ENCODE measurements around the gene SEMA4D. TPM values are rescaled to one million over a fixed set of nuclear protein-coding genes. Genes with fewer than 3 reads are reported as not detected.
A peak's percentile ranks its signal among the peaks of the same experiment; 100 is the strongest.

SEMA4D gene
- total RNA-seq, 3 donors from 2014 or later (not counting 1 experiment from before 2014, with no cell fraction given), result 354 to 448 (median 420) TPM

- 87% methylated on average over 8 of the region's 8 CpGs for WGBS (ENCODE audit: insufficient coverage)
- H3K9me3 ChIP-seq (ENCODE audit: control insufficient read depth, insufficient read depth, low read length), result no peaks in the 10 kb centered on the region
- H3K4me3 ChIP-seq (ENCODE audit: low read length), result no peak overlapping the region
- ATAC-seq (no peak), DNase-seq (no peak)
- Mint-ChIP-seq H3K4me1 (peaks cover 71 to 86% of the 10 kb centered on the region in 2 donors), H3K27me3 (ENCODE audit: low read depth in 2 of 2) (no peaks in the 10 kb centered on the region), H3K4me3 (no peak overlapping the region), H3K9me3 (no peaks in the 10 kb centered on the region), H3K36me3 (no peaks in the 10 kb centered on the region), H3K27ac (peak overlapping the region in 1 of 2 donors; percentile 93)
- peaks cover 18% of the 10 kb centered on the region for H3K36me3 ChIP-seq (ENCODE audit: control insufficient read depth, insufficient read depth, low read length)
- H3K27me3 ChIP-seq (ENCODE audit: control insufficient read depth, insufficient read depth, low read length), result no peaks in the 10 kb centered on the region
- TF ChIP-seq CTCF (IDR thresholded peaks at IDR 0.05), result no peak
- no peak overlapping the region for H3K27ac ChIP-seq (ENCODE audit: low read length)
- intact Hi-C loops (cut with micrococcal nuclease), result loop anchor here (5.0 kb wide), 1 partner anchor 35 kb away; no protein-coding TSS in a partner anchor
- peaks cover 95% of the 10 kb centered on the region for H3K4me1 ChIP-seq (ENCODE audit: control insufficient read depth, insufficient read depth, low read length)
These were observed 55.9 kb downstream of the SEMA4D start for GRCh38 chr9:89441986-89442385.

- H3K27me3 ChIP-seq (ENCODE audit: control insufficient read depth, insufficient read depth, low read length), result no peaks in the 10 kb centered on the region
- intact Hi-C loops (cut with micrococcal nuclease), result loop anchor here (5.0 kb wide), 1 partner anchor 34 kb away; no protein-coding TSS in a partner anchor
- no peaks in the 10 kb centered on the region for H3K36me3 Mint-ChIP-seq
- no peak for ATAC-seq
- no peaks in the 10 kb centered on the region for H3K9me3 ChIP-seq (ENCODE audit: control insufficient read depth, insufficient read depth, low read length)
- H3K36me3 ChIP-seq (ENCODE audit: control insufficient read depth, insufficient read depth, low read length), result peaks cover 18% of the 10 kb centered on the region
- no peak overlapping the region for H3K4me3 Mint-ChIP-seq
- H3K27ac Mint-ChIP-seq, result peak overlapping the region in 1 of 2 donors; percentile 93
- no peak for TF ChIP-seq CTCF (IDR thresholded peaks at IDR 0.05)
- no peak for DNase-seq
- no peaks in the 10 kb centered on the region for H3K9me3 Mint-ChIP-seq
- H3K4me3 ChIP-seq (ENCODE audit: low read length), result no peak overlapping the region
- peaks cover 95% of the 10 kb centered on the region for H3K4me1 ChIP-seq (ENCODE audit: control insufficient read depth, insufficient read depth, low read length)
- H3K27ac ChIP-seq (ENCODE audit: low read length), result no peak overlapping the region
- peaks cover 75 to 86% of the 10 kb centered on the region in 2 donors for H3K4me1 Mint-ChIP-seq
- WGBS (ENCODE audit: insufficient coverage), result 77% methylated on average over 3 of the region's 3 CpGs
- H3K27me3 Mint-ChIP-seq (ENCODE audit: low read depth in 2 of 2), result no peaks in the 10 kb centered on the region
These were observed 56.3 kb downstream of the SEMA4D start for GRCh38 chr9:89441655-89441970.

- peaks cover 77 to 87% of the 10 kb centered on the region in 2 donors for H3K4me1 Mint-ChIP-seq
- intact Hi-C loops (cut with micrococcal nuclease), result loop anchor here (5.0 kb wide), 1 partner anchor 34 kb away; no protein-coding TSS in a partner anchor
- no peaks in the 10 kb centered on the region for H3K9me3 Mint-ChIP-seq
- H3K27me3 Mint-ChIP-seq (ENCODE audit: low read depth in 2 of 2), result no peaks in the 10 kb centered on the region
- TF ChIP-seq CTCF (IDR thresholded peaks at IDR 0.05), result no peak
- H3K36me3 Mint-ChIP-seq, result no peaks in the 10 kb centered on the region
- H3K27ac Mint-ChIP-seq, result peak overlapping the region; percentile 64 to 93
- peaks cover 95% of the 10 kb centered on the region for H3K4me1 ChIP-seq (ENCODE audit: control insufficient read depth, insufficient read depth, low read length)
- ATAC-seq (no peak), DNase-seq (no peak)
- H3K4me3 Mint-ChIP-seq, result no peak overlapping the region
- no peak overlapping the region for H3K4me3 ChIP-seq (ENCODE audit: low read length)
- peaks cover 16% of the 10 kb centered on the region for H3K36me3 ChIP-seq (ENCODE audit: control insufficient read depth, insufficient read depth, low read length)
- WGBS (ENCODE audit: insufficient coverage), result 93% methylated on average over 16 of the region's 16 CpGs
- H3K27ac ChIP-seq (ENCODE audit: low read length), result peak overlapping the region; percentile 9
- no peaks in the 10 kb centered on the region for H3K9me3 ChIP-seq (ENCODE audit: control insufficient read depth, insufficient read depth, low read length)
- H3K27me3 ChIP-seq (ENCODE audit: control insufficient read depth, insufficient read depth, low read length), result no peaks in the 10 kb centered on the region
These were observed 56.8 kb downstream of the SEMA4D start for GRCh38 chr9:89440951-89441654.
